ENCODE data around the gene TTC8.

Gene TTC8

GRCh38 chr14:88879022-88879421 is 54.6 kb downstream of the TTC8 start:
- no peak overlapping the region for H3K9ac ChIP-seq (ENCODE audit: low read length)

GRCh38 chr14:88882236-88882635 is 57.8 kb downstream of the TTC8 start:
- Histone ChIP-seq H3K27me3 (ENCODE audit: control insufficient read depth, insufficient read depth, low read length) (no peaks in the 10 kb centered on the region), H3K36me3 (ENCODE audit: control insufficient read depth, insufficient read depth, low read length) (peaks cover under 1% of the 10 kb centered on the region), H3K27ac (ENCODE audit: low read depth, low read length) (no peak overlapping the region), H3K4me1 (ENCODE audit: control insufficient read depth, insufficient read depth, low read length) (no peaks in the 10 kb centered on the region), H3K9ac (ENCODE audit: low read length) (no peak overlapping the region), H3K4me3 (ENCODE audit: low read length) (no peak overlapping the region)

More at GRCh38 chr14:88879022-88879421, 54.6 kb downstream of the TTC8 start:
- Histone ChIP-seq H3K36me3 (ENCODE audit: control insufficient read depth, insufficient read depth, low read length) (peaks cover 3% of the 10 kb centered on the region), H3K27ac (ENCODE audit: low read depth, low read length) (no peak overlapping the region), H3K4me1 (ENCODE audit: control insufficient read depth, insufficient read depth, low read length) (no peaks in the 10 kb centered on the region), H3K4me3 (ENCODE audit: low read length) (no peak overlapping the region), H3K27me3 (ENCODE audit: control insufficient read depth, insufficient read depth, low read length) (no peaks in the 10 kb centered on the region)

GRCh38 chr14:88895116-88895515 is 70.7 kb downstream of the TTC8 start:
- Histone ChIP-seq H3K9ac (ENCODE audit: low read length) (no peak overlapping the region), H3K27ac (ENCODE audit: low read depth, low read length) (no peak overlapping the region), H3K27me3 (ENCODE audit: control insufficient read depth, insufficient read depth, low read length) (no peaks in the 10 kb centered on the region), H3K4me3 (ENCODE audit: low read length) (no peak overlapping the region), H3K36me3 (ENCODE audit: control insufficient read depth, insufficient read depth, low read length) (no peaks in the 10 kb centered on the region), H3K4me1 (ENCODE audit: control insufficient read depth, insufficient read depth, low read length) (no peaks in the 10 kb centered on the region)

GRCh38 chr14:88901189-88901588 is 76.7 kb downstream of the TTC8 start:
- Histone ChIP-seq H3K9ac (ENCODE audit: low read length) (no peak overlapping the region), H3K4me1 (ENCODE audit: control insufficient read depth, insufficient read depth, low read length) (no peaks in the 10 kb centered on the region), H3K27me3 (ENCODE audit: control insufficient read depth, insufficient read depth, low read length) (no peaks in the 10 kb centered on the region), H3K4me3 (ENCODE audit: low read length) (no peak overlapping the region), H3K27ac (ENCODE audit: low read depth, low read length) (no peak overlapping the region), H3K36me3 (ENCODE audit: control insufficient read depth, insufficient read depth, low read length) (no peaks in the 10 kb centered on the region)

- no peaks in the 10 kb centered on the region for H3K4me1 ChIP-seq (ENCODE audit: control insufficient read depth, insufficient read depth, low read length)
- H3K27ac ChIP-seq (ENCODE audit: low read depth, low read length) = no peak overlapping the region
- H3K9ac ChIP-seq (ENCODE audit: low read length) = no peak overlapping the region
- no peaks in the 10 kb centered on the region for H3K36me3 ChIP-seq (ENCODE audit: control insufficient read depth, insufficient read depth, low read length)
- H3K27me3 ChIP-seq (ENCODE audit: control insufficient read depth, insufficient read depth, low read length) = no peaks in the 10 kb centered on the region
- H3K4me3 ChIP-seq (ENCODE audit: low read length) = no peak overlapping the region
Measured at GRCh38 chr14:88901991-88902390, 77.5 kb downstream of the TTC8 start.

GRCh38 chr14:88902850-88903249 is 78.4 kb downstream of the TTC8 start:
- Histone ChIP-seq H3K4me3 (ENCODE audit: low read length) (no peak overlapping the region), H3K36me3 (ENCODE audit: control insufficient read depth, insufficient read depth, low read length) (no peaks in the 10 kb centered on the region), H3K4me1 (ENCODE audit: control insufficient read depth, insufficient read depth, low read length) (no peaks in the 10 kb centered on the region), H3K9ac (ENCODE audit: low read length) (no peak overlapping the region), H3K27me3 (ENCODE audit: control insufficient read depth, insufficient read depth, low read length) (no peaks in the 10 kb centered on the region), H3K27ac (ENCODE audit: low read depth, low read length) (no peak overlapping the region)

- Histone ChIP-seq H3K4me3 (ENCODE audit: low read length) (no peak overlapping the region), H3K4me1 (ENCODE audit: control insufficient read depth, insufficient read depth, low read length) (no peaks in the 10 kb centered on the region), H3K9ac (ENCODE audit: low read length) (no peak overlapping the region), H3K27ac (ENCODE audit: low read depth, low read length) (no peak overlapping the region), H3K36me3 (ENCODE audit: control insufficient read depth, insufficient read depth, low read length) (no peaks in the 10 kb centered on the region), H3K27me3 (ENCODE audit: control insufficient read depth, insufficient read depth, low read length) (no peaks in the 10 kb centered on the region)
Measured at GRCh38 chr14:88904206-88904647, 79.8 kb downstream of the TTC8 start.

- Histone ChIP-seq H3K9ac (ENCODE audit: low read length) (no peak overlapping the region), H3K4me3 (ENCODE audit: low read length) (no peak overlapping the region), H3K27me3 (ENCODE audit: control insufficient read depth, insufficient read depth, low read length) (no peaks in the 10 kb centered on the region), H3K36me3 (ENCODE audit: control insufficient read depth, insufficient read depth, low read length) (no peaks in the 10 kb centered on the region), H3K4me1 (ENCODE audit: control insufficient read depth, insufficient read depth, low read length) (no peaks in the 10 kb centered on the region), H3K27ac (ENCODE audit: low read depth, low read length) (no peak overlapping the region)
Measured at GRCh38 chr14:88904864-88905263, 80.4 kb downstream of the TTC8 start.

GRCh38 chr14:88908216-88908615 is 83.8 kb downstream of the TTC8 start:
- no peak overlapping the region for H3K27ac ChIP-seq (ENCODE audit: low read depth, low read length)
- H3K27me3 ChIP-seq (ENCODE audit: control insufficient read depth, insufficient read depth, low read length) = no peaks in the 10 kb centered on the region
- H3K36me3 ChIP-seq (ENCODE audit: control insufficient read depth, insufficient read depth, low read length) = no peaks in the 10 kb centered on the region
- no peak overlapping the region for H3K4me3 ChIP-seq (ENCODE audit: low read length)
- no peak overlapping the region for H3K9ac ChIP-seq (ENCODE audit: low read length)
- H3K4me1 ChIP-seq (ENCODE audit: control insufficient read depth, insufficient read depth, low read length) = no peaks in the 10 kb centered on the region

- Histone ChIP-seq H3K36me3 (ENCODE audit: control insufficient read depth, insufficient read depth, low read length) (no peaks in the 10 kb centered on the region), H3K27ac (ENCODE audit: low read depth, low read length) (no peak overlapping the region), H3K4me3 (ENCODE audit: low read length) (no peak overlapping the region), H3K9ac (ENCODE audit: low read length) (no peak overlapping the region), H3K27me3 (ENCODE audit: control insufficient read depth, insufficient read depth, low read length) (no peaks in the 10 kb centered on the region), H3K4me1 (ENCODE audit: control insufficient read depth, insufficient read depth, low read length) (no peaks in the 10 kb centered on the region)
Measured at GRCh38 chr14:88910386-88910785, 85.9 kb downstream of the TTC8 start.

GRCh38 chr14:88911809-88912208 is 87.4 kb downstream of the TTC8 start:
- H3K4me3 ChIP-seq (ENCODE audit: low read length) = no peak overlapping the region
- H3K36me3 ChIP-seq (ENCODE audit: control insufficient read depth, insufficient read depth, low read length) = no peaks in the 10 kb centered on the region
- no peaks in the 10 kb centered on the region for H3K4me1 ChIP-seq (ENCODE audit: control insufficient read depth, insufficient read depth, low read length)
- no peak overlapping the region for H3K9ac ChIP-seq (ENCODE audit: low read length)
- H3K27me3 ChIP-seq (ENCODE audit: control insufficient read depth, insufficient read depth, low read length) = no peaks in the 10 kb centered on the region
- no peak overlapping the region for H3K27ac ChIP-seq (ENCODE audit: low read depth, low read length)

- Histone ChIP-seq H3K27me3 (ENCODE audit: control insufficient read depth, insufficient read depth, low read length) (no peaks in the 10 kb centered on the region), H3K9ac (ENCODE audit: low read length) (no peak overlapping the region), H3K27ac (ENCODE audit: low read depth, low read length) (no peak overlapping the region), H3K4me1 (ENCODE audit: control insufficient read depth, insufficient read depth, low read length) (no peaks in the 10 kb centered on the region), H3K4me3 (ENCODE audit: low read length) (no peak overlapping the region), H3K36me3 (ENCODE audit: control insufficient read depth, insufficient read depth, low read length) (no peaks in the 10 kb centered on the region)
Measured at GRCh38 chr14:88914956-88915355, 90.5 kb downstream of the TTC8 start.

GRCh38 chr14:88919502-88919901 is 95.1 kb downstream of the TTC8 start:
- Histone ChIP-seq H3K9ac (ENCODE audit: low read length) (no peak overlapping the region), H3K36me3 (ENCODE audit: control insufficient read depth, insufficient read depth, low read length) (no peaks in the 10 kb centered on the region), H3K27me3 (ENCODE audit: control insufficient read depth, insufficient read depth, low read length) (no peaks in the 10 kb centered on the region), H3K4me1 (ENCODE audit: control insufficient read depth, insufficient read depth, low read length) (no peaks in the 10 kb centered on the region), H3K4me3 (ENCODE audit: low read length) (no peak overlapping the region), H3K27ac (ENCODE audit: low read depth, low read length) (no peak overlapping the region)

Measured in rectal smooth muscle tissue (tissue), 1 donor.